ENCODE measurements around the gene NDST4.

DNA sequence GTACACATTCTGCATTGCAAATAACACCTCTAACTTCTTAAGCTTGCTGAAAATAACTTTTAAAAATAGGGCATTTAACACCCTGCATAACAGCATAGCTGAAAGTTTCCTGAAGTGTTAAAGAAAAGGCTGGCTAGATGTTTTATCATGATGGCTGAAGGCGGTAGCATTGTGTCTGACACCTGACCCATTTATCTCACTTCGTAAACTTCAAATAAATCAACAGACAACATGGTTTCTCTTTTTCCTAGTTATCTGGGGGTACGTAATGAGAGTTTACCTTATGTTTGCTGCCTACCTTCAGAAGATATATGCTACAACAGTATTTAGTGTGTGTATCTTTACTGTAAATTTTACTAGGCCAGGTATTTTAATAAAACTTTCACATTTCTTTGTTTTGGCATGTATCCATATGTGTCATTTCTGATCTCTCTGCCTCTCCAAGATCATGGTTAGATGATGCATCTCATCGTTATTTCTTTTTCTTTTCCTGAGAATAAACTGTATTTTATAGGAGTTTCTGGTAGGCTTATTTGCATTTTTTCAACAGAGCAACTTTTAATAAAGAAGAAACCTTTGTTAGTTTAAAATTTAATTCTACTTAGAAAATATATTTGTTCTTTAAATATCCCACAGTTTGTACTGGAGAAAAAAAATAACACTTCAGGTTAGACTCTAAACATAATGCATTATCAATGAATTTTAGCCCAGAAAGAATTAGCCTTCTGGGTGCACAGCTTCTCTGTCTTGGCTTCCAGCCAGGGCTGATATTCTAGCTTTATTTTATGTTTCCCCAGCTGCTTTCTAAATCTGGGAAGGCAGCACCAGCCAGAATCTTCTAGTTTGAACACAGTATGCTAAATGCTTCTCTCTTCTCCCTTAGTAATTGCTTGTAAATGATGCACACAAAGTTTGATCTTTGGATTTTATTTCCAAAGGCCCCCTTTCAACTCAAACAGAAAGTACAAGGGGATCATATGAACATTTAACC, 2.9 kb downstream of the NDST4 start:
- TF ChIP-seq, protein P1, sequence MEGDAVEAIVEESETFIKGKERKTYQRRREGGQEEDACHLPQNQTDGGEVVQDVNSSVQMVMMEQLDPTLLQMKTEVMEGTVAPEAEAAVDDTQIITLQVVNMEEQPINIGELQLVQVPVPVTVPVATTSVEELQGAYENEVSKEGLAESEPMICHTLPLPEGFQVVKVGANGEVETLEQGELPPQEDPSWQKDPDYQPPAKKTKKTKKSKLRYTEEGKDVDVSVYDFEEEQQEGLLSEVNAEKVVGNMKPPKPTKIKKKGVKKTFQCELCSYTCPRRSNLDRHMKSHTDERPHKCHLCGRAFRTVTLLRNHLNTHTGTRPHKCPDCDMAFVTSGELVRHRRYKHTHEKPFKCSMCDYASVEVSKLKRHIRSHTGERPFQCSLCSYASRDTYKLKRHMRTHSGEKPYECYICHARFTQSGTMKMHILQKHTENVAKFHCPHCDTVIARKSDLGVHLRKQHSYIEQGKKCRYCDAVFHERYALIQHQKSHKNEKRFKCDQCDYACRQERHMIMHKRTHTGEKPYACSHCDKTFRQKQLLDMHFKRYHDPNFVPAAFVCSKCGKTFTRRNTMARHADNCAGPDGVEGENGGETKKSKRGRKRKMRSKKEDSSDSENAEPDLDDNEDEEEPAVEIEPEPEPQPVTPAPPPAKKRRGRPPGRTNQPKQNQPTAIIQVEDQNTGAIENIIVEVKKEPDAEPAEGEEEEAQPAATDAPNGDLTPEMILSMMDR (IDR thresholded peaks at IDR 0.05; ENCODE audit: low read depth, low read length, missing input control), result no peak
- TF ChIP-seq SP1 (IDR thresholded peaks at IDR 0.05), result no peak
- TF ChIP-seq, protein P2, sequence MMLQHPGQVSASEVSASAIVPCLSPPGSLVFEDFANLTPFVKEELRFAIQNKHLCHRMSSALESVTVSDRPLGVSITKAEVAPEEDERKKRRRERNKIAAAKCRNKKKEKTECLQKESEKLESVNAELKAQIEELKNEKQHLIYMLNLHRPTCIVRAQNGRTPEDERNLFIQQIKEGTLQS (IDR thresholded peaks at IDR 0.05), result no peak
- TF ChIP-seq RAD21 (IDR thresholded peaks at IDR 0.05), result no peak
- TF ChIP-seq YY1 (IDR thresholded peaks at IDR 0.05), result no peak
- TF ChIP-seq, protein P3, sequence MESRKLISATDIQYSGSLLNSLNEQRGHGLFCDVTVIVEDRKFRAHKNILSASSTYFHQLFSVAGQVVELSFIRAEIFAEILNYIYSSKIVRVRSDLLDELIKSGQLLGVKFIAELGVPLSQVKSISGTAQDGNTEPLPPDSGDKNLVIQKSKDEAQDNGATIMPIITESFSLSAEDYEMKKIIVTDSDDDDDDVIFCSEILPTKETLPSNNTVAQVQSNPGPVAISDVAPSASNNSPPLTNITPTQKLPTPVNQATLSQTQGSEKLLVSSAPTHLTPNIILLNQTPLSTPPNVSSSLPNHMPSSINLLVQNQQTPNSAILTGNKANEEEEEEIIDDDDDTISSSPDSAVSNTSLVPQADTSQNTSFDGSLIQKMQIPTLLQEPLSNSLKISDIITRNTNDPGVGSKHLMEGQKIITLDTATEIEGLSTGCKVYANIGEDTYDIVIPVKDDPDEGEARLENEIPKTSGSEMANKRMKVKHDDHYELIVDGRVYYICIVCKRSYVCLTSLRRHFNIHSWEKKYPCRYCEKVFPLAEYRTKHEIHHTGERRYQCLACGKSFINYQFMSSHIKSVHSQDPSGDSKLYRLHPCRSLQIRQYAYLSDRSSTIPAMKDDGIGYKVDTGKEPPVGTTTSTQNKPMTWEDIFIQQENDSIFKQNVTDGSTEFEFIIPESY (IDR thresholded peaks at IDR 0.05), result no peak

Data from liver (tissue), 3 donors.